ENCODE results near the gene GALNT10.

Gene GALNT10

DNA sequence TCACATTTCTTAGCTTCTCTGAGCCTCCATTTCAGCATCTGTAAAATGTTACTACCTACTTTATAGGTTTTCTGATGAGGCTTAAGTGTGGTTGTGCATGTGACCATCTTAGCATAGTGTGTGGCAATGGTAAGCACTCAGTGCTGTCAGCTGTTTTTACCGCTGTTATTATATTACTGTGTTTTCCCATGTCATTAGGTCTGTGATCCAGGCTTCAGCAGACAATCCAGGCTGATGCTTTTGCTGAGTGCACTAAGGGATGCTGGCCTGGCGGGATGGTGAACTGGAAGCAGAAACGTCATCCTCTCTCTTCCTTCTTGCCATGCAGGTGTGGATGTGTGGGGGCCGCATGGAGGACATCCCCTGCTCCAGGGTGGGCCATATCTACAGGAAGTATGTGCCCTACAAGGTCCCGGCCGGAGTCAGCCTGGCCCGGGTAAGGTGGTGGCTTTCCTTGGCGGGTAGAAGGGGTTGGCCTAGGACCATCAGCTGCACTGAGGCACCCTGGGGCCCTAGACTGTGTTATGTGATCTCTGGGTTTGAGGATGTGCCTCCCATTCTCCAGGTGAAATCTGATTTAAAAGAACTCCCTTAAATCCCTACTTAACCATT lies 213.3 kb downstream of the GALNT10 start:
- no peak for DNase-seq (ENCODE audit: low read depth in 2 of 2)

- peak; percentile 34 to 39 for DNase-seq (ENCODE audit: low read depth in 2 of 2)
These were observed 214.7 kb downstream of the GALNT10 start for GRCh38 chr5:154405078-154405792.

DNA sequence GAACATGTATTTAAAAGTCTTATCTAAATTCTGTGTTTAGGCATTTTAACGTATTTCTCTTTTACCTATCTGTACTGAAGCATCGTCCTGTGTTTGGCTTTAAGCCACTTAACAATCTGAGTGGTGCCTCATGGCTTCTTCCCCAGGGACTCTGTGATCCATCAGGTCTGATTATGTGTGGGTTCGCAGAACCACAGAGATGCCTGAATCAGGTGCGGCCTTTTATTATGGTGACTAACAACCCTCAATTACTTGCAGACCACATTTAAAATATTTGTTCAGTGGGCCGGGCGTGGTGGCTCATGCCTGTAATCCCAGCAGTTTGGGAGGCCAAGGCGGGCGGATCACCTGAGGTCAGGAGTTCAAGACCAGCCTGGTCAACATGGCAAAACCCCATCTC lies 215.7 kb downstream of the GALNT10 start:
- DNase-seq (ENCODE audit: low read depth in 2 of 2): no peak

DNA sequence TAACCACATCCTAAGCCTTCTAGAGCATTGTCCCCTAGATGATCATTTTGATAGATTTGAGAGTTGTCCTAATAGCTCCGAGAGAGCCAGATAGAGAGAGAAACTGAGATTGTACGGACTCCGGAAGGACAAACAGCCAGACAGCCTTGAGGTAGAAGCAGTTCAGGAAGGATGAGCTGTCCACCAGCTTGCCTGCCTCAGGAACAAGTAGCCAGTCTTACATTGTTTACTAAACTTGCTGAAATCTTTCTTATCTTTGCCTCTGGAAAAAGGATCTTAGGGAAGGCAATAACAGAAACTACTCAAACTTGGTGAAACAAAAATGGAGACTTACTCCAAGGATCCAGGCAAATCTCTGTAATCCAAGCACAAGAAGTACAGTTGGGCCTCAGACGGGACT lies 216.3 kb downstream of the GALNT10 start:
- DNase-seq (ENCODE audit: low read depth in 2 of 2): no peak

- no peak for DNase-seq (ENCODE audit: low read depth in 2 of 2)
These were observed 218.3 kb downstream of the GALNT10 start for GRCh38 chr5:154408811-154409210.

- no peak for DNase-seq (ENCODE audit: low read depth in 2 of 2)
These were observed 218.8 kb downstream of the GALNT10 start for GRCh38 chr5:154409230-154409840.

GRCh38 chr5:154410008-154410407 lies 219.5 kb downstream of the GALNT10 start:
- DNase-seq (ENCODE audit: low read depth in 2 of 2): no peak

GRCh38 chr5:154410786-154411185 lies 220.3 kb downstream of the GALNT10 start:
- no peak for DNase-seq (ENCODE audit: low read depth in 2 of 2)

DNA sequence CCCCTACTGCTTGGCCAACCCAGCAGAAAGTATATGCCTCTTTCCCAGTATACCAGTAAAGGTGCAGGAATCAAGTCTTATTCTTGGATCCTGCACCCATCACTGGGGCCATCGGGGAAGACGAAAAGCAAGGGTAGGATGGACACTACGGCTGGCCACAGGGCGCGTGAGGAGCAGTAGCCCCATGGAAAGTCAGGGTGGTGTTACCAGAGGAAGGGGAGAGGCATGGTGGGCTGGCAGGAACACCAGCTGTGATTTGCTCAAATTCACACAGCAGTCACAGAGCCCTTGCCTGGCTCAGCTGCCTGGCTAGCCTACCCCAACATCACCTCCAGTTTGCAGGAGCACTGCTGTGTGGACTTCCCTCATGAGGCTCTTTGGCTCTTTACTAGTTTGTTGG lies 220.8 kb downstream of the GALNT10 start:
- no peak for DNase-seq (ENCODE audit: low read depth in 2 of 2)

- no peak for DNase-seq (ENCODE audit: low read depth in 2 of 2)
These were observed 221.8 kb downstream of the GALNT10 start for GRCh38 chr5:154412316-154412715.

GRCh38 chr5:154412925-154413324 lies 222.4 kb downstream of the GALNT10 start:
- no peak for DNase-seq (ENCODE audit: low read depth in 2 of 2)

DNA sequence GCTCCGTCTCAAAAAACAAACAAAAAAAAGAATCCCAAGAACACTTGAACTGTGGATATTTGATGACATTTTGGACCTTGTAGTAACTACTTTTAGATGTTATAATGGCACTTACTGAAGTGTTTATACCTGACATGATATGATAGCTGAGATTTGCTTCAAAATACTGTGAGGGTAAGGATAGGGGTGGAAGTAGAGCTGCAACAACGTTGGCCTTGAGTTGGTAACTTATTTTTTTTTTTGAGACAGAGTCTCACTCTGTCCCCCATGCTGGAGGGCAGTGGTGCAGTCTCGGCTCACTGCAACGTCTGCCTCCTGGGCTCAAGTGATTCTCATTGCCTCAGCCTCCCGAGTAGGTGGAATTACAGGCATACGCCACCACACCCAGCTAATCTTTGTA lies 224.6 kb downstream of the GALNT10 start:
- DNase-seq (ENCODE audit: low read depth in 2 of 2): no peak

DNA sequence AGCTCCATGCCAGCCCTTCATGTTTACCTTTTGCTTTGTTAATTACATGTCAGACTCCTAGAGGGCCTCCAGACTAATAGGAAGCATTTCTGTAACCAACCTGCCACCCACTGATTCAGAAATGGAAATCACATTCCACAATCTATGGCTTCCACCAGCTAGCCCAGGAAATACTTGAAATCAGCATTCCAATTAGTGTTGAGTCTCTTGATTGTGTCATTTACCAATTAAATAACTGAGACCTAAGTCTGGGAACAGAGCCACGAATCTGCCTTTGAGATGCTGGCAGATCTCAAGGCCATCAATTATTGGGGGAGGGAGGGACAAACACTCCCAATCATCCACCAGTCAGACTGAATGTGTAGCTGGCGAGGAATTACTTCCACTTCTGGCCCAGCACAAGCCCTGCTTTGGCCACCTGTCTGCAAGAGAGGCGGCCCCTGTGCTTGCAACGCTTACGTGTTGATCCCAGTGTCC lies 227.8 kb downstream of the GALNT10 start:
- DNase-seq (ENCODE audit: low read depth in 2 of 2): peak; percentile 28 to 34

- no peak for DNase-seq (ENCODE audit: low read depth in 2 of 2)
These were observed 228.7 kb downstream of the GALNT10 start for GRCh38 chr5:154419236-154419635.

- no peak for DNase-seq (ENCODE audit: low read depth in 2 of 2)
These were observed 231.3 kb downstream of the GALNT10 start for GRCh38 chr5:154421868-154422267.

GRCh38 chr5:154422298-154422697 lies 231.8 kb downstream of the GALNT10 start:
- DNase-seq (ENCODE audit: low read depth in 2 of 2): no peak

GRCh38 chr5:154428208-154428607 lies 237.7 kb downstream of the GALNT10 start:
- DNase-seq (ENCODE audit: low read depth in 2 of 2): no peak

DNA sequence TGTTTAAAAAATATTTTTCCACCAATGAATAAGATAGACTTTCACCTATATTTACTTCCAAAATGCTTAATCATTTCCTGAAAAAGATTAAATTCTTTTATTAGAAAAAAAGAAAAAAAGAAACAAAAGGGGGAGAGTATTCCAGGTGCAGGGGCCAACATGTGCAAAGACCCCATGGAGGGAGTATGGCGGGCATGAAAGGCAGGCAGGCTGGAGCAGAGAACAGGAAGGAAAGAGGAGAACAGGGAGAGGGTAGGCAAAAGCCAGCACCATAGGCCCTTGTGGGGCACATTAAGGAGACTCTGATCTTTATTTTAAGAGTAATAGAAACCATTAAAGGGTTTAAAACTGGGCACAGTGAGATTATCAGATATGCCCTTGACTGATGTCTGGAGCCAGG lies 238.8 kb downstream of the GALNT10 start:
- no peak for DNase-seq (ENCODE audit: low read depth in 2 of 2)

DNA sequence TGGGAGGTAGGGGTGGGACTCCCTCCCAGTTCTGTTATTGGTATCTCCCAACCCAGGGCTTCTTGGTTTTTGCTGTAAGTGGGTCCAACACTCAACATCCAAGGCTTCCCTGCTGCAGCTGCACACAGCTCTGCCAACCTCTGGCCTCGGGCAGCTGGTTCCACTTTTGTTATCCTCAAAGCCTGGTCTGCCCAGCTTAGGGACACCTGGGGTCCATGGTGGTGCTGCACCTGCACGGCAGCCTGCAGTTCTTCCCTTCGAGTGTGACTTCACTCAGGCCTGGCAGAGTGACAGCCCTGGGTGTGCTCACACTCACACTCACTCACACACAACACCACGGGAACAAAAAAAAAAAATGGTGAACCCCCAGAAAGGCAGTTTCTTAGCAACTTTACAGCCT lies 239.9 kb downstream of the GALNT10 start:
- DNase-seq (ENCODE audit: low read depth in 2 of 2): no peak

DNA sequence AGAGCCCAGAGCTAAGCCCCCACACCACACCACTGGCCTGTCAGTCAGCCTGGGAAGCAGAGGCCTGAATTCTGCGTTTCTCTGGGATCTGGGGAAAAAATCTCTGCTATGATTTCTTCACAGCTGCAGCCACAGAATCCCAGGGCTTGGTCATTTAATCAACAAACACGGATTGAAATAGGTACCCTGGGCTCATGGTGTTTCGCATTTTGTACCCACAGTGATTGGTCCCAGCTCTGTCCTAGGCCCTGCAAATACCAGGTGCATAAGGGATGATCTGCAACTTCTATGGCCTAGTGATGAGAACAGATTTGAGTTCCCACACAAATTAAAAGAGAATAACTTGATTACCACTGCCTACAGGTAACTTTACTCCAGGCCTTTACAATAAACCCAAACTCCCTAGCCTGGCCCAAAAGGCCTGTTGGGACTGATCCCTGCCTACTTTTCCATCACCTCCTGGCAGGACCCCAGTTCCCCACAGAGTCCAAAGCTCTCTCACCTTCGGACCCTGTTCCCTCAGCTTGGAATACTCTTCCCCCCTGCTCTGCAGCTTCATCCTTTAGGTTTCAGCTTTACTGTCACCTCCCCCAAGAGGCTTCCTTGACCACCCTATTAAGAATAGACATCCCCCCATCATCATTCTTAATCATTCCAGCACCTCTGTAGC lies 240.6 kb downstream of the GALNT10 start:
- DNase-seq (ENCODE audit: low read depth in 2 of 2): no peak

DNA sequence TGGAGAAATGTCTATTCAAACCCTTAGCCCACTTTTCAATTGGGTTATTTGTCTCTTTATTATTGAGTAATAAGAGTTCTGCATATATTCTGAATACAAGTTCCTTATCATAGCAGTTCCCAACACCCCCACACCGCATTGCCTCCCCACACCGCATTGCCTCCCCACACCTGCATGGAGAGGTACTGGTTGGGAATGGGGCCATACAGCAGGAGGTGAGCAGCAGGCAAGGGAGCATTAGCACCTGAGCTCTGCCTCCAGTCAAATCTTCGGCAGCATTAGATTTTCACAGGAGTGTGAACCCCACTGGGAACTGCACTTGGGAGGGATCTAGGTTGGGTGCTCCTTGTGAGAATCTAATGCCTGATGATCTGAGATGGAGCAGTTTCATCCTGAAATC lies 244.7 kb downstream of the GALNT10 start:
- no peak for DNase-seq (ENCODE audit: low read depth in 2 of 2)

GRCh38 chr5:154437281-154437965 lies 246.9 kb downstream of the GALNT10 start:
- DNase-seq (ENCODE audit: low read depth in 2 of 2): no peak
